Measurements from ENCODE around the gene RFX2. TPM values are rescaled to one million over a fixed set of nuclear protein-coding genes. Genes with fewer than 3 reads are reported as not detected.

RFX2 gene
- total and polyA plus RNA-seq, 9 of the 15 experiments (the other 6 are each of a cell fraction or from before 2014, with no cell fraction given), result 3.6 to 18.7 (median 8.7) TPM

GRCh38 chr19:6020166-6020882, 90.0 kb downstream of the RFX2 start:
- DNase-seq (ENCODE audit: extremely low read depth in 1 of 4, low spot score in 3 of 4) (no peak), ATAC-seq (no peak), FAIRE-seq (no peak)
- no peak overlapping the region for H3K9ac ChIP-seq (ENCODE audit: insufficient read depth in 1 of 2, low read depth in 2 of 2, low read length in 2 of 2)
- no peak overlapping the region for H3K27ac ChIP-seq (ENCODE audit: extremely low read depth, low read depth, low read length)
- H3K9me1 ChIP-seq (ENCODE audit: control insufficient read depth, insufficient read depth, low read length), result peaks cover 2% of the 10 kb centered on the region
- H3K27me3 ChIP-seq (ENCODE audit: control insufficient read depth in 2 of 2, insufficient read depth in 2 of 2, low read length in 2 of 2), result no peaks in the 10 kb centered on the region
- no TSS peak for BruUV-seq (replicated peaks)
- no peaks in the 10 kb centered on the region for H3K36me3 ChIP-seq (ENCODE audit: control insufficient read depth, insufficient read depth, low read length)
- H3K9me3 ChIP-seq (replicated peaks; ENCODE audit: control insufficient read depth, insufficient read depth, low read depth, low read length), result no peaks in the 10 kb centered on the region
- WGBS (ENCODE audit: insufficient coverage, low coverage, missing lambda C conversion rate), result 72% methylated on average over 15 of the region's 20 CpGs
- H3K4me2 ChIP-seq (ENCODE audit: insufficient read depth, low read length), result no peak overlapping the region
- peaks cover 4% of the 10 kb centered on the region for H4K20me1 ChIP-seq (replicated peaks; ENCODE audit: control insufficient read depth, insufficient read depth, low read length)
- POLR2A ChIA-PET, result interaction anchor here (1.1 kb wide), 1 partner anchor 52 kb away, joined by 3 read pairs; no protein-coding TSS in a partner anchor
- CTCF ChIA-PET (ENCODE audit: low intra/inter-chr PET ratio), result interaction anchor here (2.1 to 4.0 kb wide), 3 partner anchors 33 to 215 kb away, joined by 7 to 32 read pairs (median 26); partner anchors contain the start of gene NRTN
- H3K4me3 ChIP-seq, result no peak overlapping the region
- in situ Hi-C loops (cut with MboI), result loop anchor here (5.0 kb wide), 1 partner anchor 218 kb away; no protein-coding TSS in a partner anchor
- no peaks in the 10 kb centered on the region for H3K79me2 ChIP-seq (ENCODE audit: control insufficient read depth, insufficient read depth, low read length)
- no peak overlapping the region for H2AFZ ChIP-seq (ENCODE audit: low read depth, low read length)
- peaks cover 0 to 23% of the 10 kb centered on the region in 2 experiments; a peak in 2 of 5 replicates for H3K4me1 ChIP-seq (replicated peaks in 1 of 2; ENCODE audit: control insufficient read depth in 2 of 2, insufficient read depth in 2 of 2, low read length in 2 of 2)
- intact Hi-C loops (cut with micrococcal nuclease), result loop anchor here (5.0 kb wide), 1 partner anchor 218 kb away; no protein-coding TSS in a partner anchor
- TF ChIP-seq DLX4 (CRISPR knock-in tag; IDR thresholded peaks at IDR 0.05) (no peak), ZNF24 (IDR thresholded peaks at IDR 0.05) (no peak), SIN3A (IDR thresholded peaks at IDR 0.05; ENCODE audit: borderline replicate concordance in 2 of 2, control insufficient read depth in 1 of 2, low read depth in 2 of 2, low read length in 2 of 2) (no peak), KLF10 (CRISPR knock-in tag; IDR thresholded peaks at IDR 0.05) (no peak), SNAPC5 (CRISPR knock-in tag; IDR thresholded peaks at IDR 0.05) (no peak), MYBL2 (IDR thresholded peaks at IDR 0.05; ENCODE audit: low read depth) (no peak), MYBL2 (CRISPR knock-in tag; IDR thresholded peaks at IDR 0.05; ENCODE audit: borderline replicate concordance) (no peak), SIX5 (IDR thresholded peaks at IDR 0.05; ENCODE audit: borderline replicate concordance in 1 of 2, insufficient read depth in 1 of 2, low read depth in 1 of 2, low read length in 2 of 2) (no peak), ZNF584 (CRISPR knock-in tag; IDR thresholded peaks at IDR 0.05; ENCODE audit: low read depth) (no peak), CTCFL (IDR thresholded peaks at IDR 0.05; ENCODE audit: borderline replicate concordance, insufficient read depth, low read depth, low read length, poor library complexity, severe bottlenecking) (no peak), MEF2A (IDR thresholded peaks at IDR 0.05; ENCODE audit: control insufficient read depth, low read depth, low read length) (no peak), ZNF655 (CRISPR knock-in tag; IDR thresholded peaks at IDR 0.05) (no peak), ZKSCAN1 (IDR thresholded peaks at IDR 0.05; ENCODE audit: low read depth, low read length) (no peak), ASH1L (IDR thresholded peaks at IDR 0.05; ENCODE audit: borderline replicate concordance, low read depth, partially characterized antibody) (no peak), SREBF2 (CRISPR knock-in tag; IDR thresholded peaks at IDR 0.05) (no peak), XRCC4 (IDR thresholded peaks at IDR 0.05; ENCODE audit: extremely low read depth, insufficient read depth, insufficient read length) (no peak), ETS2 (tag; IDR thresholded peaks at IDR 0.05; ENCODE audit: borderline replicate concordance, poor library complexity, severe bottlenecking) (no peak)
